Lung (tissue), 12 donors: Measurements from ENCODE around the gene RP2. TPM values are rescaled to one million over a fixed set of nuclear protein-coding genes. Genes with fewer than 3 reads are reported as not detected.
A peak's percentile ranks its signal among the peaks of the same experiment; 100 is the strongest.

Source experiments
- ATAC-seq: fragments of 200-7000 bp; cut with Tn5 transposase; one replicate; pipeline ENCODE4 v1.9.1; 2020; ENCODE audit warnings: moderate number of reproducible peaks; ENCODE audit not compliant: insufficient read depth, low FRiP score
- DNase-seq, 3 donors: peaks; one replicate each; pipeline ENCODE4 v3.0.0-alpha.2; 2013 to 2017
- H3K27ac ChIP-seq, 2 donors: one replicate each; pipeline ENCODE4 v1.5.1; 2013; ENCODE audit warnings: mild to moderate bottlenecking in 2 of 2, moderate library complexity in 2 of 2, control low read depth in 1 of 2, inconsistent platforms in 1 of 2, low read depth in 1 of 2, low read length in 1 of 2
- H3K27me3 ChIP-seq, 3 donors: one replicate each; pipeline ENCODE4 v1.5.1; 2013; ENCODE audit warnings: low read length in 2 of 3; ENCODE audit not compliant: control insufficient read depth in 3 of 3, insufficient read depth in 3 of 3
- H3K36me3 ChIP-seq, 4 donors: one replicate each; pipeline ENCODE4 v1.5.1; 2013; ENCODE audit warnings: low read length in 4 of 4, mild to moderate bottlenecking in 1 of 4, moderate library complexity in 1 of 4; ENCODE audit not compliant: control insufficient read depth in 4 of 4, insufficient read depth in 4 of 4
- H3K4me1 ChIP-seq, 5 donors: one replicate each; pipeline ENCODE4 v1.5.1; 2013; ENCODE audit warnings: low read length in 5 of 5, mild to moderate bottlenecking in 2 of 5, moderate library complexity in 1 of 5; ENCODE audit not compliant: control insufficient read depth in 5 of 5, insufficient read depth in 5 of 5
- H3K4me3 ChIP-seq: one replicate; pipeline ENCODE4 v1.5.1; 2013; ENCODE audit warnings: mild to moderate bottlenecking, control low read depth, moderate library complexity
- H3K9ac ChIP-seq, 2 donors: one replicate each; pipeline ENCODE4 v1.5.1; 2013; ENCODE audit warnings: low read length in 2 of 2, control low read depth in 1 of 2; ENCODE audit not compliant: insufficient read depth in 1 of 2
- H3K9me3 ChIP-seq, 4 donors: one replicate each; pipeline ENCODE4 v1.5.1; 2013; ENCODE audit warnings: low read length in 3 of 4, mild to moderate bottlenecking in 1 of 4, moderate library complexity in 1 of 4; ENCODE audit not compliant: control insufficient read depth in 4 of 4, insufficient read depth in 3 of 4
- WGBS, 2 donors: extraction: QIAGEN DNeasy Blood & Tissue Kit; methylation state at CpG; one replicate each; pipeline ENCODE4 v1.1.7; 2013; 5-methylcytosine and 5-hydroxymethylcytosine counted together
- polyA plus RNA-seq, 2 donors: library from polyadenylated mRNA; stranded (reverse); fragments of 200-250 nt; gene quantifications; one replicate each; pipeline ENCODE4 v1.2.1, GENCODE V29; 2013
- total RNA-seq, 2 donors: library from RNA; depleted of rRNA in 1 of 2; stranded (reverse); fragments of >200 nt in 1 of 2; gene quantifications; one replicate each; pipeline ENCODE4 v1.2.1, GENCODE V29; 2014 to 2021
- TF ChIP-seq, protein P1 (sequence below): IDR thresholded peaks from 2 replicates; pipeline ENCODE4 v1.5.1; 2012; ENCODE audit warnings: mild to moderate bottlenecking; ENCODE audit errors: control extremely low read depth, extremely low read depth
- donor health status: control.
- donor health status: control.
- donor health status: Bipolar disorder and iron deficiency.
- donor health status: healthy.
- donor health status: DM: yes; HTN: yes; CAD: no.

Gene RP2
- total and polyA plus RNA-seq, 4 donors: 5.8 to 21.9 (median 17.2) TPM

- Histone ChIP-seq H3K27ac (no peak overlapping the region), H3K9me3 (peaks cover 0 to 4% (median 0%) of the 10 kb centered on the region in 4 donors), H3K4me3 (no peak overlapping the region), H3K27me3 (peaks cover 0 to 4% (median 0%) of the 10 kb centered on the region in 3 donors), H3K4me1 (no peaks in the 10 kb centered on the region), H3K9ac (no peak overlapping the region), H3K36me3 (peaks cover 0 to 2% (median 0%) of the 10 kb centered on the region in 4 donors)
- TF ChIP-seq, protein P1, sequence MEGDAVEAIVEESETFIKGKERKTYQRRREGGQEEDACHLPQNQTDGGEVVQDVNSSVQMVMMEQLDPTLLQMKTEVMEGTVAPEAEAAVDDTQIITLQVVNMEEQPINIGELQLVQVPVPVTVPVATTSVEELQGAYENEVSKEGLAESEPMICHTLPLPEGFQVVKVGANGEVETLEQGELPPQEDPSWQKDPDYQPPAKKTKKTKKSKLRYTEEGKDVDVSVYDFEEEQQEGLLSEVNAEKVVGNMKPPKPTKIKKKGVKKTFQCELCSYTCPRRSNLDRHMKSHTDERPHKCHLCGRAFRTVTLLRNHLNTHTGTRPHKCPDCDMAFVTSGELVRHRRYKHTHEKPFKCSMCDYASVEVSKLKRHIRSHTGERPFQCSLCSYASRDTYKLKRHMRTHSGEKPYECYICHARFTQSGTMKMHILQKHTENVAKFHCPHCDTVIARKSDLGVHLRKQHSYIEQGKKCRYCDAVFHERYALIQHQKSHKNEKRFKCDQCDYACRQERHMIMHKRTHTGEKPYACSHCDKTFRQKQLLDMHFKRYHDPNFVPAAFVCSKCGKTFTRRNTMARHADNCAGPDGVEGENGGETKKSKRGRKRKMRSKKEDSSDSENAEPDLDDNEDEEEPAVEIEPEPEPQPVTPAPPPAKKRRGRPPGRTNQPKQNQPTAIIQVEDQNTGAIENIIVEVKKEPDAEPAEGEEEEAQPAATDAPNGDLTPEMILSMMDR: no peak
- 64 to 65% methylated on average over 4 of the region's 4 CpGs for WGBS, 2 donors
- DNase-seq (no peak), ATAC-seq (no peak)
Observed at GRCh38 chrX:46865281-46865680, 28.4 kb downstream of the RP2 start.

GRCh38 chrX:46866726-46867125 lies 29.9 kb downstream of the RP2 start:
- Histone ChIP-seq H3K27ac (no peak overlapping the region), H3K27me3 (peaks cover 0 to 7% (median under 1%) of the 10 kb centered on the region in 3 donors), H3K9ac (no peak overlapping the region), H3K36me3 (peaks cover 0 to 2% (median 0%) of the 10 kb centered on the region in 4 donors), H3K4me3 (no peak overlapping the region), H3K9me3 (peaks cover 0 to 4% (median 0%) of the 10 kb centered on the region in 4 donors), H3K4me1 (no peaks in the 10 kb centered on the region)
- TF ChIP-seq, protein P1: no peak
- ATAC-seq: no peak
- no peak for DNase-seq

GRCh38 chrX:46873746-46874145 lies 36.9 kb downstream of the RP2 start:
- Histone ChIP-seq H3K36me3 (no peaks in the 10 kb centered on the region), H3K27me3 (peaks cover 0 to 3% (median 2%) of the 10 kb centered on the region in 3 donors), H3K9ac (no peak overlapping the region), H3K9me3 (no peaks in the 10 kb centered on the region), H3K27ac (no peak overlapping the region), H3K4me1 (no peaks in the 10 kb centered on the region), H3K4me3 (no peak overlapping the region)
- 49 to 68% methylated on average over 2 of the region's 2 CpGs for WGBS, 2 donors
- DNase-seq (no peak), ATAC-seq (no peak)
- TF ChIP-seq, protein P1: no peak

DNA sequence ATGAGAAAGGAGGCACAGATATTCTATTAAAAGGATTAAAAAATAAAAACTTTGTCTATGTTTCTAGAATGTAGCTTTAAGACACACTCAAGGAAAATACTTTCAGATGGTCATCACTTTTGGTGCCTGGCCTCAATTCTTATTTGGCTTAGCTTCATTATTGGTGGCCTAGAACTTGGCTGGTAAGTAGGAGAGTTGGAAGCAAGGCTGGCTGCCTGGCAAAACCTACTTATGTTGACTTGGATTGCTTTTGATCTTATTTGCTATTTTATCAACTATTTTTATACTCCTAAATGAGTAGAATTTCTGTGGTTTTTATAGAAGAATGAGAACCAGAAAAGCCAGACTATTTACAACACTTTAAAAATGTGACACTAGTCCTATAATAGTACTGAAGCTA lies 40.1 kb downstream of the RP2 start:
- DNase-seq (peak in 1 of 3 donors; percentile 1), ATAC-seq (no peak)
- Histone ChIP-seq H3K27me3 (peaks cover 0 to 2% (median 0%) of the 10 kb centered on the region in 3 donors), H3K9me3 (no peaks in the 10 kb centered on the region), H3K36me3 (no peaks in the 10 kb centered on the region), H3K4me3 (no peak overlapping the region), H3K4me1 (no peaks in the 10 kb centered on the region), H3K9ac (no peak overlapping the region), H3K27ac (no peak overlapping the region)
- TF ChIP-seq, protein P1: no peak
